GM23248 (cell line): Measurements from ENCODE around the gene PLEKHG2.

ENCODE experiments used
- EZH2 ChIP-seq: fragments of 200-600 bp; sonication (generic); IDR thresholded peaks from 2 replicates; pipeline ENCODE4 v1.6.1; 2018; ENCODE audit warnings: antibody characterized with exemption, mild to moderate bottlenecking; ENCODE audit not compliant: insufficient read depth, poor library complexity, severe bottlenecking
- EZH2phosphoT487 ChIP-seq: fragments of 200-600 bp; sonication (generic); IDR thresholded peaks from 2 replicates; pipeline ENCODE4 v1.6.1; 2018; ENCODE audit warnings: antibody characterized with exemption, moderate library complexity, mild to moderate bottlenecking, low read depth; ENCODE audit not compliant: insufficient read depth

DNA sequence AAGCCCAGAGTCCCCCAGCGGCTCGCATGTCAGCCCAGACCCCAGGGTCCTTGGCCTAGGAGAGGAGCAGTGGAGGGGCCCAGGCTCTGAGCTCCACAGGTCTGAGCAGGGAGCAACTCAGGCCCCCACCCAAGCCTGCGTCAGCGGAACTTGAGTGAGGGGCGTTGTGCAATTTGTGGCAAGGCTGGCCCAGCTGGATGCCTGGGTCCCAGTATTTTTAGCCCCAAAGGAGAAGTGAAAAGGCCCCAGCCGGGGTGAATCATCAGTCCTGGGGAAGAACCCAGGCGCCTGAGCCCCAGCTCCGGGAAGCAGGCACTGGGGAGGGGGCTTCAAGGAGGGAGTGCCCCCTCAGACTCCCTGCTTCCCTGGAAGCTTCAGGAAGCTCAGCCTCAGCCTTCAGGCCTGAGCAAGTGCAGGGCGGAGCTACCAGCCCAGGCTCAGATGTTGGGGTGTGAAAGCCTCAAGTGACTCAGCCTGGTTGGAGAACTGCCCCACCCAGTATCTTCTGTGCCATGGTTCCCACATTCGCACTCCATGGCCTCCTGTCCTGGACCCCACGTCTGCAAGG, 14.1 kb upstream of the PLEKHG2 start:
- TF ChIP-seq EZH2phosphoT487 (no peak), EZH2 (no peak)
